Astrocyte (in vitro differentiated cells and primary cell): ENCODE results near the gene TMEM266.

Source experiments
- EZH2 ChIP-seq: IDR thresholded peaks from 2 replicates; pipeline ENCODE4 v1.6.1; 2012; ENCODE audit warnings: mild to moderate bottlenecking, low read length, inconsistent platforms; ENCODE audit not compliant: insufficient read depth
- TF ChIP-seq, protein P1 (sequence below): IDR thresholded peaks from 2 replicates; pipeline ENCODE4 v1.5.1; 2011; ENCODE audit warnings: low read depth, mild to moderate bottlenecking, inconsistent platforms, low read length, moderate library complexity; ENCODE audit not compliant: insufficient read depth

DNA sequence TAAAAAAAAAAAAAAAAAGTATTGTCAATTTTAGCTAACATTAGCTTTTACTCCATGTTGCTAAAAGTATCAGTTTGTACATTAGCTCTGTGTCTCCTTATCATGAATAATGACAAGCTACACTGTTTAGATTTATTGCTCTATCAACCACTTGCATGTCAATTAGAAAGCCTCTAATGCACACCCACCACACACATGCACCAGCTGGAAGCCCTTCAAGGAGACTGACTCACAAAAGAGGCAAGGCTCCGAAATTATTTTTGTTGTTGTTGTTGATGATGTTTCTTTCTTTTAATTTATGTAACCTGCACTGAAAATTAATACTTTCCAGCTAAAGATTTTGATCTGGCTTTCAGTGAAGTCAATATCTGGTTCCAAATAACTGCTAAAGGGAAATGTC is 180.0 kb downstream of the TMEM266 start:
- TF ChIP-seq, protein P1, sequence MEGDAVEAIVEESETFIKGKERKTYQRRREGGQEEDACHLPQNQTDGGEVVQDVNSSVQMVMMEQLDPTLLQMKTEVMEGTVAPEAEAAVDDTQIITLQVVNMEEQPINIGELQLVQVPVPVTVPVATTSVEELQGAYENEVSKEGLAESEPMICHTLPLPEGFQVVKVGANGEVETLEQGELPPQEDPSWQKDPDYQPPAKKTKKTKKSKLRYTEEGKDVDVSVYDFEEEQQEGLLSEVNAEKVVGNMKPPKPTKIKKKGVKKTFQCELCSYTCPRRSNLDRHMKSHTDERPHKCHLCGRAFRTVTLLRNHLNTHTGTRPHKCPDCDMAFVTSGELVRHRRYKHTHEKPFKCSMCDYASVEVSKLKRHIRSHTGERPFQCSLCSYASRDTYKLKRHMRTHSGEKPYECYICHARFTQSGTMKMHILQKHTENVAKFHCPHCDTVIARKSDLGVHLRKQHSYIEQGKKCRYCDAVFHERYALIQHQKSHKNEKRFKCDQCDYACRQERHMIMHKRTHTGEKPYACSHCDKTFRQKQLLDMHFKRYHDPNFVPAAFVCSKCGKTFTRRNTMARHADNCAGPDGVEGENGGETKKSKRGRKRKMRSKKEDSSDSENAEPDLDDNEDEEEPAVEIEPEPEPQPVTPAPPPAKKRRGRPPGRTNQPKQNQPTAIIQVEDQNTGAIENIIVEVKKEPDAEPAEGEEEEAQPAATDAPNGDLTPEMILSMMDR = no peak
- no peak for TF ChIP-seq EZH2
